8988T (cell line): Measurements from ENCODE around the gene PSMB2.

Experiments used
- DNase-seq: peaks from one replicate; pipeline ENCODE4 v3.0.0; 2011

Gene PSMB2

DNA sequence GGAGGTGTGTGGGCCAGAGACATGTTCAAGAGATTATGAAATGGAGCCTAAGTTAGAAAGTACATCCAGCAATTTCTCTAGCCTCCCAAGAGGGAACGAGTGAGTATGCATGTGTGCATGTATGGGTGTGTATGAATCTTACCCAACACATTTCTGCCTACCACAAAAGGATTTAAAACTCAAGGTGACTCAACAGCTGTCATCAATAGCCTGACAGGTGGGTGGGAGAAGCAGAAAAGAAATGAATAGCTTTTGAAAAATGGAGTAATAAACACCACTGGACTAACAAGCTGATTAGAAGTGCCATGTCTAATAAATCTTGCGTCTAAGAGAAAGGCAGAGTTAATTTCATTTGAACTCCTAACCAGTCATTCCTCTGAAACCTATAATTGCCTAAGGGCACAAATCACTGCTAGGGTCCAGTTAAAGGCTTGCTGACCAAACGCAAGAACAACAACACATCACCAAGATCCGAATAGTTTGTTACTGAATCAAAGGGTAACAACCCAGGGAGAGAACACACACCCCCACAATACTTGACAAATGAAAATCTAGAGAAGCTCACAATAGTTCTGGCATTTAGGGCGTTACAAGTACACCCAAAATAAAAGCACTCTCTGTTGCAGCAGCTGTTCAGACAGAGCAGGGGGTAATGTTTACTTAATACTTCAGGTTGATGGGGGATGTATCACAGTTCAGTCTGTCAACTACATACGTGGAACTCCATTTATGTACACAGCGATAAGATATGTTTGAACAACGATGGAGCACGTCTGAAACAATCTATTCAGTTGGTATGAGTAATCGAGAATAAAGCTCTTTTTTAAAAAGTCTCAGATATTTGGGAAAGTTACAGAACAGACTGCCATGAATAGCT lies 85.5 kb downstream of the PSMB2 start:
- DNase-seq, result no peak

DNA sequence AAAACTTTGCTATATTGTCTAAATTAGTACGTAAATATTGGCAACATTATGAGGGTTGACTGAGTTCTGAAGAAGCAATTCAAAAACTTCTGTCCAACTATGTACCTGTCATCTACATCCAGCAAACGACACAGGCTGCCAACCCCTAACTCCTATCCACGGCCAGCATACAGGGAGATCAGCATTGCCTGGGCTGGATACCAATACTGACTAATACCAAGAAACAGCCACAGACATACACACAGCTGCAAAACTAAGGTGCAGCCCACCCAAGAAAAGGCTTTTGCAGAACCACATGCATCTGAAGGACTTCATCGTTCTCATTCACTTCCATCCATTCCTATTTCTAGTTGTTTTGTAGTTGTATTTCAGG lies 86.1 kb downstream of the PSMB2 start:
- no peak for DNase-seq

DNA sequence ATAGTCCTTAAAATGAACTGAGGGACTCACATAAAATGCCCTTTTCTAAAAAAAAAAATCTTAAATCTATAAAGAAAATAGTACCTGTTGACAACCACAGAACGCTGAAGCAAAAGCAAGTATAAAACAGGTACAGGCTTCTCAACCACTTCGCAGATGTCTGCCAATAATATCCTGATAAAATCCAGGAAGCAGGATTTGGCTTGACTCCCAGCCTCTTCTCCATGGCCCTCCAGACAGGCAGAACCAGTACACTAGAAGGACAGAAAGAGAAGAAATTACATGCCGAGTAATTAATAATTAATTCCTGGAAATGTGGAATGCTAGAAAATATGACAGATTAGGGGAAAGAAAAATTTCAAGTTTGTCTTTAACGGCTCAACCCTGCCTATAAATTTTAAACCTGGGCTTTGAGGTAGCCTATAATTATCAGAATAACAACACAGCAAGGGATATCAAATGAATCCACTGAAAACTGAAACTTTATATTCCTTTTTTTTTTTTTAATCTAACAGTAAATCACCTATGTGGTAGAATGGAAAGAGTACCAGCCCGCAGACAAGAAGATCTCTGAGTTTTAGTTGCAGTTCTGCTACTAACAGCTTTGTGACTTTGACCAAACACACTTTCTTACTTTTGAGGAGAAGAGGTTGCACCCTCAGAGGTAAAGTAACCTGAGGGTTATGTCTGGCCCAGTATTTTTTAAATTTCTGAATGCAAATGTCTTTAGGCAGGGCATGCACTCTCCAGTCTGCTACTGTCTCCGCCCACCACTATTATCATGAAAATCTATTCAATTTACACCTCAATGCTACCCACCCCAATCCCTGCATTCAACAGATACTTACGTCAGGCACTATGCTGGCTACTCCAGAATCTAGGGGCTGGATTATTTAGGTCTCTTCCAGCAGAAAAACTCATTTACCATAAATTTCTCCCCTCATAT lies 86.8 kb downstream of the PSMB2 start:
- DNase-seq, result no peak

DNA sequence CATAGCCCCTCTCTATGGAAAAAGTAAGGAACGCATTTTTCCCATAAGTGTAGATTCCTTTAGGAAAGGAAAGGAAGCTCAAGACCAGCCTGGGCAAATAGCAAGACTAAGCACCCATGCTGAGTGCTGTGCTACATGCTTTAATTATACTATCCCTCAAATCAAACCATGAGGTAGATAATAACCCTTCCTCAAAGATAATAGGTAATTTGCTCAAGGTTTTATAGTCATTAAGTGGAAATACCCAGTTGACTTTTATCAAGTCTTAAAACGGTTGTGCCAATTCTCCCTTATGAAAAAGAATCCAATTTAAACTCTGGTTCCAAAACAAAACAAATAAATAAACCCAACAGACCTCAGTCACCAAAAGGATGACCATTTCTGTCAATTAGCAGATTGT lies 87.5 kb downstream of the PSMB2 start:
- DNase-seq, result no peak
